SJCRH30 (cell line): Measurements from ENCODE around the gene C20orf96. TPM values are rescaled to one million over a fixed set of nuclear protein-coding genes. Genes with fewer than 3 reads are reported as not detected.
"Not testable (repeated sequence)": the region's sequence is repeated elsewhere in the genome, so short reads cannot be mapped to it uniquely, and the experiment has no call there.

Experiments used
- DNase-seq, 2 experiments: peaks; one replicate each; pipeline ENCODE4 v3.0.0-alpha.2; 2015 to 2020
- H3K27ac ChIP-seq: fragments of 250-450 bp; sonication (Bioruptor Pico); 2 replicates; pipeline ENCODE4 v1.5.1; 2020; ENCODE audit warnings: mild to moderate bottlenecking, moderate library complexity
- H3K27me3 ChIP-seq: fragments of 250-450 bp; sonication (Bioruptor Pico); 2 replicates; pipeline ENCODE4 v1.5.1; 2020; ENCODE audit warnings: mild to moderate bottlenecking, moderate library complexity
- H3K36me3 ChIP-seq: fragments of 250-450 bp; sonication (Bioruptor Pico); 2 replicates; pipeline ENCODE4 v1.5.1; 2020; ENCODE audit warnings: mild to moderate bottlenecking, moderate library complexity
- H3K4me1 ChIP-seq: fragments of 250-450 bp; sonication (Bioruptor Pico); 2 replicates; pipeline ENCODE4 v1.5.1; 2020; ENCODE audit warnings: mild to moderate bottlenecking, moderate library complexity
- H3K4me3 ChIP-seq: fragments of 250-450 bp; sonication (Bioruptor Pico); 2 replicates; pipeline ENCODE4 v1.5.1; 2020; ENCODE audit warnings: mild to moderate bottlenecking, moderate library complexity
- H3K9me3 ChIP-seq: fragments of 250-450 bp; sonication (Bioruptor Pico); replicated peaks from 2 replicates; pipeline ENCODE4 v1.5.1; 2020; ENCODE audit warnings: mild to moderate bottlenecking, moderate library complexity
- total RNA-seq: library from RNA; depleted of rRNA; stranded (reverse); fragments of >200 nt; shearing (Covaris generic); gene quantifications from 2 replicates; pipeline ENCODE4 v1.2.3, GENCODE V29; 2014; rRNA removed

The C20orf96 gene
- total RNA-seq, 1 experiment from 2014 or later = 2.3 TPM

DNA sequence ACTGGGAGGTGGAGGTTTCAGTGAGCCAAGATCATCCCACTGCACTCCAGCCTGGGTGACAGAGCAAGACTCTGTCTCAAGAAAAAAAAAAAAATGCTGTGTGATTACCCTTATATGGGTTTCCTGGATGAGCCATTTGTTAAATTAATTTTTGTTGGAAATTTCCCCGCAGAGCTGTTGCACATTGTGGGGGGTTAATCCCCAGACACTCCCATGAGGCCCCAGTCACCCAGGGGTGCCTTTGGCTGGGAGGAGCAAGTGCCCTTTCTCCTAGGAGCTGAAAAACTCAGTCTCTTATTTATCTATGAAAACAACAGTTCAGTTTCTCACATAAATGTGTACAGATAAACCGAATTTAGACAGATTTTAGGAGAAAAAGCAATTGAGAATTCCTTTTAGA, 37.7 kb downstream of the C20orf96 start:
- no peaks in the 10 kb centered on the region for H3K4me1 ChIP-seq
- H3K27ac ChIP-seq = no peak overlapping the region
- H3K9me3 ChIP-seq = no peaks in the 10 kb centered on the region
- H3K4me3 ChIP-seq = no peak overlapping the region
- no peak for DNase-seq
- 0 out of 2 replicates have a peak, but pooled peaks cover 3% of the 10 kb centered on the region for H3K27me3 ChIP-seq
- H3K36me3 ChIP-seq = no peaks in the 10 kb centered on the region

DNA sequence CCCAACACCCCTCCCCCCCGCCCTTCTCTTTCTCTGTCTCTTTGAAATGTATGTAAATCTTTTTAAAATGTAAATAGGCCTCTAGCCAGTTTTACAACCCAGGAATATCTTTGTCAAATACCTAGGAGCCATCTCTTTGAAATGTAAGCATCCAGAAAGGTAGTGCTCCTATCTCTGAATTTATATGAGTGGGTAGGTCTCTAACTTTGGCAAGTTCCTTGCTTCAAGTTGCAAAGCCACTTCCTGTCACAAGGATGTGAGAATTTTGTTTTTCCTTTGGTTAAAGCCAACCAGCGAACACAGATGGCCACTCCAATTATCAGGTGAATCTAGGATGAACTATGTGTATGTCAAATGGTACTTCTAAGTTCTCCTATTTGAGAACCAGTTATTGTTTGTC, 39.2 kb downstream of the C20orf96 start:
- Histone ChIP-seq H3K4me1 (no peaks in the 10 kb centered on the region), H3K27me3 (0 out of 2 replicates have a peak, but pooled peaks cover 3% of the 10 kb centered on the region), H3K4me3 (no peak overlapping the region), H3K9me3 (0 out of 2 replicates have a peak, but pooled peaks cover 4% of the 10 kb centered on the region), H3K27ac (no peak overlapping the region), H3K36me3 (no peaks in the 10 kb centered on the region)
- no peak for DNase-seq

DNA sequence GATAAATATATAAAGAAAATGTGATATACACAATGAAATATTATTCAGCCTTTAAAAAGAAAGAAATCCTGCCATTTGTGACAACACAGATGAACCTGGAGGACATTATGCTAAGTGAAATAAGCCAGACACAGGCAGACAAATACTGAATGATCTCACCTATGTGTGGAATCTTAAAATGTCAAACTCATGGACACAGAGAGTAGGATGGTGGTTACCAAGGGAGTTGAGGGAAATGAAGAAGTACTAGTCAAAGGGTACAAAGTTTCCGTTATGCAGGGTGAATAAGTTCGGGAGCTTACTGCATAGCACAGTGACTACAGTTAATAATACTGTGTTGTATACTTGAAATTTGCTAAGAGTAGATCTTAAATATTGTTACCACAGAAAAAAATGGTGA, 47.6 kb downstream of the C20orf96 start:
- Histone ChIP-seq H3K36me3 (no peaks in the 10 kb centered on the region), H3K27me3 (peaks cover 11% of the 10 kb centered on the region; the same call in 1 of the 2 replicates), H3K4me3 (no peak overlapping the region), H3K4me1 (no peaks in the 10 kb centered on the region), H3K9me3 (0 out of 2 replicates have a peak, but pooled peaks cover 4% of the 10 kb centered on the region), H3K27ac (no peak overlapping the region)
- no peak for DNase-seq

DNA sequence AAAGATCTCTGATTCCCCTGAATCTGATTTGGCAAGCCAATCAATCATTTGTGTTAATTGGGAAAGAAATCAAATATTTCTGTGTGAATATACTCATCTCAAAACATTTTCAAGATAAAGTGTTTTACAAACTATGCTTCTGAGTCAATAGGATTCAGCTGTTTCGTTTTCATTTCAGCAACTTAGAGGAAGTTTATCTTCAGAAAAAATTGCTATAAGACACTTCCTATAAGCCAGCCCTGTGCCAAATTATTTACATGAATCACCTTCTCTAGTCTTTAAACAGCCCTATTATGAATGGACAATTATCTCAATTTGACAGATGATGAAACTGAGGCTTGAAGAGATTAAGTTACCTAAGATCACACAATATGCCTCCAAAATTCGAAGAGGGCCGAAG, 52.6 kb downstream of the C20orf96 start:
- 0 out of 2 replicates have a peak, but pooled peaks cover 8% of the 10 kb centered on the region for H3K4me1 ChIP-seq
- no peak overlapping the region for H3K27ac ChIP-seq
- no peak overlapping the region for H3K4me3 ChIP-seq
- H3K27me3 ChIP-seq = peaks cover 2% of the 10 kb centered on the region; the same call in 1 of the 2 replicates
- no peaks in the 10 kb centered on the region for H3K9me3 ChIP-seq
- no peak for DNase-seq
- no peaks in the 10 kb centered on the region for H3K36me3 ChIP-seq

GRCh38 chr20:237489-237888, 53.1 kb downstream of the C20orf96 start:
- no peak for DNase-seq
- Histone ChIP-seq H3K4me1 (0 out of 2 replicates have a peak, but pooled peaks cover 8% of the 10 kb centered on the region), H3K27ac (no peak overlapping the region), H3K36me3 (no peaks in the 10 kb centered on the region), H3K4me3 (no peak overlapping the region), H3K9me3 (no peaks in the 10 kb centered on the region), H3K27me3 (no peaks in the 10 kb centered on the region)

DNA sequence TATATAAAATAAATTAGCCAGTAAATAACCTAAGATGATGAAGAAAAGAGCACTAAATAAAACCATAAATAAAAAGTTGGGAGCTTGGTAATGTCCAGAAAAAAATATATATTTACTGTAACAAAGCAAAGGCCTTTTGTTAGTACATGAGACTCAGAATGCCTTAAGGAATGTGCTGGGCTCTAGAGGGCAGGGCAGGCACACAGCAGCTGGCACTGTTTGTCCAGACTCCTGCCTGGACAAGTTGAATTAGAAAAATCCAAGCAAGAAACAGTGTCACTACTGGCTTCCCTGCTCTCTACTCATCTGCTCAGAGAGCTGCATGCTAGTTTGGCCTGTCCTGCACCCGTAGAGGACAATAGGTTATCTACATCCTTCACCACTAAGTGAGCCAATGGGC, 54.7 kb downstream of the C20orf96 start:
- peak; percentile 40 to 53 for DNase-seq
- Histone ChIP-seq H3K9me3 (no peaks in the 10 kb centered on the region), H3K36me3 (no peaks in the 10 kb centered on the region)

GRCh38 chr20:227439-228105, 63.0 kb downstream of the C20orf96 start:
- Histone ChIP-seq H3K4me1 (no peaks in the 10 kb centered on the region), H3K27ac (no peak overlapping the region), H3K4me3 (no peak overlapping the region), H3K9me3 (no peaks in the 10 kb centered on the region), H3K36me3 (no peaks in the 10 kb centered on the region), H3K27me3 (peaks cover 5% of the 10 kb centered on the region; the same call in 1 of the 2 replicates)
- DNase-seq = no peak

More for the DNA sequence above, 54.7 kb downstream of the C20orf96 start:
- Histone ChIP-seq H3K4me3 (no peak overlapping the region), H3K4me1 (0 out of 2 replicates have a peak, but pooled peaks cover 8% of the 10 kb centered on the region), H3K27ac (no peak overlapping the region), H3K27me3 (no peaks in the 10 kb centered on the region)

DNA sequence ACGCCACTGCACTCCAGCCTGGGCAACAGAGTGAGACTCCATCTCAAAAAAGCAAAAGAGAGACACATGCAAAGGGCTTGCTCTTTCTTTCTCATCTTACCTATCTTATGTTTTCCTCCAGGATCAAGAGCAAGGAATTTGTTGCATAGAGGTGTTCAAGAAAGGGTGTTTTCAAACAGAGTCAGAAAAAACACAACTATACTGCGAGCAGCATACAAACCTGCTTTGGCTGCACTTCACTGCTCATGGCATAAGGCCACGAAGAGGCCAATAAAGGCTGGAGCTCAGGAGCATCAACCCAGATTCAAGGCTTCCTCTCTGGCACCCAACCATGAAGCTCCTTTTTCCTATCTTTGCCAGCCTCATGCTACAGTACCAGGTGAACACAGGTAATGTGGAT, 63.6 kb downstream of the C20orf96 start, which contains the start of gene DEFB129:
TSS of gene DEFB129 (plus strand) at position 301 of the 400 bp plus-strand sequence. CDS start at position 332, 31 bp downstream.
- Histone ChIP-seq H3K27me3 (peaks cover 5% of the 10 kb centered on the region; the same call in 1 of the 2 replicates), H3K27ac (no peak within 1 kb of the TSS), H3K36me3 (no peaks in the 10 kb centered on the region), H3K4me1 (no peaks in the 10 kb centered on the region), H3K9me3 (no peaks in the 10 kb centered on the region), H3K4me3 (no peak within 1 kb of the TSS)
- DNase-seq = no peak

GRCh38 chr20:225879-226278, 64.7 kb downstream of the C20orf96 start:
- not testable (repeated sequence) for H3K27ac ChIP-seq, H3K4me1 ChIP-seq, H3K4me3 ChIP-seq, H3K27me3 ChIP-seq, H3K36me3 ChIP-seq, DNase-seq, H3K9me3 ChIP-seq

- peaks cover 5% of the 10 kb centered on the region; the same call in 1 of the 2 replicates for H3K27me3 ChIP-seq
- no peak overlapping the region for H3K4me3 ChIP-seq
- no peaks in the 10 kb centered on the region for H3K4me1 ChIP-seq
- no peaks in the 10 kb centered on the region for H3K9me3 ChIP-seq
- H3K27ac ChIP-seq = no peak overlapping the region
- no peaks in the 10 kb centered on the region for H3K36me3 ChIP-seq
- DNase-seq = no peak
Observed at GRCh38 chr20:221258-221830, 69.2 kb downstream of the C20orf96 start.

Other genes starting within 250 kb of the C20orf96 start
- not detected in 2 replicates for gene DEFB125, start 203.1 kb downstream of the C20orf96 start, total RNA-seq
- not detected in 2 replicates for gene DEFB126, start 148.2 kb downstream of the C20orf96 start, total RNA-seq
- not detected in 2 replicates for gene DEFB127, start 133.3 kb downstream of the C20orf96 start, total RNA-seq
- not detected in 2 replicates for gene DEFB128, start 101.0 kb downstream of the C20orf96 start, total RNA-seq
- gene DEFB129, start 63.5 kb downstream of the C20orf96 start, total RNA-seq = not detected in 2 replicates
- not detected in 2 replicates for gene DEFB132, start 33.0 kb downstream of the C20orf96 start, total RNA-seq
- 44.8 and 46.5 TPM in 2 replicates for gene ZCCHC3, start 6.8 kb upstream of the C20orf96 start, total RNA-seq
- gene SOX12, start 34.8 kb upstream of the C20orf96 start, total RNA-seq = 12.7 TPM in 2 replicates
- 13.2 and 14.9 TPM in 2 replicates for gene NRSN2, start 56.4 kb upstream of the C20orf96 start, total RNA-seq
- 11.3 and 12.4 TPM in 2 replicates for gene TRIB3, start 90.0 kb upstream of the C20orf96 start, total RNA-seq
- gene RBCK1, start 117.5 kb upstream of the C20orf96 start, total RNA-seq = 26.1 and 28.5 TPM in 2 replicates
- 31.8 and 33.0 TPM in 2 replicates for gene TBC1D20, start 171.8 kb upstream of the C20orf96 start, total RNA-seq